DOHH2 (cell line): ENCODE measurements around the gene PPM1J.

Experiments used
- CTCF ChIP-seq: fragments of 200-600 bp; sonication (generic); IDR thresholded peaks from one replicate; pipeline ENCODE4 v1.5.1; 2014; ENCODE audit warnings: antibody characterized with exemption, mild to moderate bottlenecking, low read depth, low read length; ENCODE audit not compliant: poor library complexity, severe bottlenecking
- EZH2phosphoT487 ChIP-seq: fragments of 200-600 bp; sonication (generic); IDR thresholded peaks from 2 replicates; pipeline ENCODE4 v1.6.1; 2017; ENCODE audit warnings: borderline replicate concordance, mild to moderate bottlenecking, antibody characterized with exemption, low read length, moderate library complexity, mixed read lengths

DNA sequence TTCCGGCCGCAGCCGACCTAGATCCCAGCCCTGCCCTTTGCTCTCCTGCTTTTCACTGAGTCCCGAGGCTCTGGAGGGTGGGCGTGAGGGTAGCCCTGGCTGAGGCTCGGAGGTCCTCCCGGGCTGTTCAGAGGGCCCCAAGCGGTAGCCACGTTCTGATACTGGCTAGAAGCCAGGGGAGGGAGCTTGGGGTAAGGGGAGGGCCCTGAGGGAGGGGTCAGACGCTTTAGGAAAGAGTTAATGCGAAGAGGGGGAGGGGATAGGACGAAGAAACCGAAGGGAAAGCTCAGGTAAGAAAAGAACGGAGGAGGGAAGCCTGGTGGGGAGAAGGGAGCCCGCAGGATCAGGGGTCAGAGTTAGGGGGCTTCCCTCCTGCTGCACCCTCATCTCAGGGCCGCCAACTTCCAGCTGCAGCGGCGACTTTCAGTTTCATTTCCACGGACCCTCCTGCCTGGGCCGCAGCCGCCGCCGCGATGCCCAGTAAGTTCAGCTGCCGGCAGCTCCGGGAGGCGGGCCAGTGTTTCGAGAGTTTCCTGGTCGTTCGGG, 40.6 kb downstream of the PPM1J start, which contains the start of gene MOV10:
- TF ChIP-seq CTCF (no peak), EZH2phosphoT487 (no peak)
